Neural cell (in vitro differentiated cells): ENCODE measurements around the gene POMGNT2. TPM values are rescaled to one million over a fixed set of nuclear protein-coding genes. Genes with fewer than 3 reads are reported as not detected.

ENCODE experiments used
- H2AFZ ChIP-seq: fragments of 200-600, 300-800 bp; sonication (generic), shearing (Covaris generic); 2 replicates; pipeline ENCODE4 v1.6.0; 2014; ENCODE audit warnings: low read depth, mild to moderate bottlenecking, antibody characterized with exemption, low read length, moderate library complexity
- H3F3A ChIP-seq: fragments of 200-600 bp; shearing (Covaris generic); 2 replicates; pipeline ENCODE4 v1.6.1; 2016; ENCODE audit warnings: mild to moderate bottlenecking, moderate library complexity, mixed read lengths, antibody characterized with exemption, low read length; ENCODE audit not compliant: insufficient read depth, poor library complexity, severe bottlenecking
- H3K27ac ChIP-seq: fragments of 200-600, 300-800 bp; sonication (generic), shearing (Covaris generic); 2 replicates; pipeline ENCODE4 v1.5.1; 2014; ENCODE audit warnings: mild to moderate bottlenecking, low read length, moderate library complexity
- H3K27me3 ChIP-seq: fragments of 300-800, 200-600 bp; sonication (generic), shearing (Covaris generic); 2 replicates; pipeline ENCODE4 v1.6.0; 2014; ENCODE audit warnings: mild to moderate bottlenecking, low read depth, low read length, moderate library complexity; ENCODE audit not compliant: insufficient read depth
- H3K36me3 ChIP-seq: fragments of 300-800, 200-600 bp; sonication (generic), shearing (Covaris generic); 2 replicates; pipeline ENCODE4 v1.5.1; 2014; ENCODE audit warnings: mild to moderate bottlenecking, antibody characterized with exemption, low read length, moderate library complexity; ENCODE audit not compliant: insufficient read depth
- H3K4me2 ChIP-seq: fragments of 300-800, 200-600 bp; sonication (generic), shearing (Covaris generic); 2 replicates; pipeline ENCODE4 v1.6.0; 2014; ENCODE audit warnings: mild to moderate bottlenecking, low read length
- H3K4me3 ChIP-seq: fragments of 300-800, 200-600 bp; sonication (generic), shearing (Covaris generic); 2 replicates; pipeline ENCODE4 v1.5.1; 2014; ENCODE audit warnings: mild to moderate bottlenecking, low read length, moderate library complexity
- H3K79me2 ChIP-seq: fragments of 200-600 bp; shearing (Covaris generic); replicated peaks from 2 replicates; pipeline ENCODE4 v1.6.0; 2014; ENCODE audit warnings: mild to moderate bottlenecking, low read length, moderate library complexity; ENCODE audit not compliant: insufficient read depth
- H3K9ac ChIP-seq: fragments of 300-800, 200-600 bp; sonication (generic), shearing (Covaris generic); 2 replicates; pipeline ENCODE4 v1.6.1; 2016; ENCODE audit warnings: mild to moderate bottlenecking, low read length, mixed read lengths
- H3K9me2 ChIP-seq: fragments of 200-600 bp; shearing (Covaris generic); 2 replicates; pipeline ENCODE4 v1.6.1; 2016; ENCODE audit warnings: mild to moderate bottlenecking, low read length, mixed read lengths; ENCODE audit not compliant: insufficient read depth
- H3K9me3 ChIP-seq: fragments of 200-600, 300-800 bp; sonication (generic), shearing (Covaris generic); 2 replicates; pipeline ENCODE4 v1.6.1; 2016; ENCODE audit warnings: mild to moderate bottlenecking, mixed run types, low read length, moderate library complexity, mixed read lengths
- H4K20me1 ChIP-seq: fragments of 200-600 bp; shearing (Covaris generic); 2 replicates; pipeline ENCODE4 v1.6.1; 2016; ENCODE audit warnings: mild to moderate bottlenecking, mixed run types; ENCODE audit not compliant: insufficient read depth
- CTCF ChIP-seq: fragments of 450-650 bp; IDR thresholded peaks from 2 replicates; pipeline ENCODE4 v1.5.1; 2014; ENCODE audit warnings: antibody characterized with exemption, mild to moderate bottlenecking, moderate library complexity; ENCODE audit not compliant: poor library complexity, severe bottlenecking
- EP300 ChIP-seq: fragments of 450-650 bp; conservative IDR thresholded peaks from 2 replicates; pipeline ENCODE4 v1.6.1; 2014; ENCODE audit warnings: antibody characterized with exemption, mild to moderate bottlenecking, moderate library complexity; ENCODE audit not compliant: poor library complexity, severe bottlenecking
- EZH2 ChIP-seq: fragments of 200-600, 300-800 bp; shearing (Covaris generic), sonication (generic); IDR thresholded peaks from 2 replicates; pipeline ENCODE4 v1.6.1; 2014; ENCODE audit warnings: antibody characterized with exemption, low read length, borderline replicate concordance, mild to moderate bottlenecking; ENCODE audit not compliant: insufficient read depth, poor library complexity, severe bottlenecking
- MXI1 ChIP-seq: fragments of 450-650 bp; conservative IDR thresholded peaks from 2 replicates; pipeline ENCODE4 v1.6.1; 2014; ENCODE audit warnings: antibody characterized with exemption, mild to moderate bottlenecking; ENCODE audit not compliant: poor library complexity, severe bottlenecking
- POLR2AphosphoS5 ChIP-seq: IDR thresholded peaks from 2 replicates; pipeline ENCODE4 v1.6.1; 2012
- RAD21 ChIP-seq: fragments of 450-650 bp; conservative IDR thresholded peaks from 2 replicates; pipeline ENCODE4 v1.6.1; 2014; ENCODE audit warnings: antibody characterized with exemption, mild to moderate bottlenecking, moderate library complexity
- REST ChIP-seq: IDR thresholded peaks from 2 replicates; pipeline ENCODE4 v1.6.1; 2012; ENCODE audit warnings: borderline replicate concordance
- SMC3 ChIP-seq: fragments of 450-650 bp; conservative IDR thresholded peaks from 2 replicates; pipeline ENCODE4 v1.6.1; 2014; ENCODE audit warnings: antibody characterized with exemption, mild to moderate bottlenecking, moderate library complexity; ENCODE audit not compliant: poor library complexity
- TAF1 ChIP-seq: IDR thresholded peaks from 2 replicates; pipeline ENCODE4 v1.6.1; 2012; ENCODE audit warnings: low read depth
- polyA plus RNA-seq: library from polyadenylated mRNA; depleted of rRNA; stranded (reverse); fragments of >200 nt; gene quantifications from 2 replicates; pipeline ENCODE4 v1.2.3, GENCODE V29; 2014

Gene POMGNT2
- polyA plus RNA-seq, 1 donor from 2014 or later, result 25.7 TPM

GRCh38 chr3:43153216-43154083 is 47.6 kb upstream of the POMGNT2 start:
- Histone ChIP-seq H3K4me3 (no peak overlapping the region), H3K27ac (no peak overlapping the region), H3K27me3 (no peaks in the 10 kb centered on the region), H3K9ac (no peak overlapping the region), H3K36me3 (no peaks in the 10 kb centered on the region), H3K9me3 (no peaks in the 10 kb centered on the region), H2AFZ (no peak overlapping the region), H3K9me2 (no peaks in the 10 kb centered on the region), H3F3A (no peaks in the 10 kb centered on the region), H3K4me2 (no peak overlapping the region), H3K79me2 (no peaks in the 10 kb centered on the region), H4K20me1 (no peaks in the 10 kb centered on the region)
- TF ChIP-seq RAD21 (no peak), MXI1 (no peak)

- Histone ChIP-seq H3F3A (no peaks in the 10 kb centered on the region), H4K20me1 (no peaks in the 10 kb centered on the region), H3K9me2 (no peaks in the 10 kb centered on the region), H3K9ac (no peak overlapping the region), H3K27me3 (no peaks in the 10 kb centered on the region), H3K27ac (no peak overlapping the region), H3K4me3 (no peak overlapping the region), H3K9me3 (no peaks in the 10 kb centered on the region), H3K4me2 (no peak overlapping the region), H2AFZ (no peak overlapping the region), H3K36me3 (no peaks in the 10 kb centered on the region), H3K79me2 (no peaks in the 10 kb centered on the region)
- TF ChIP-seq EZH2 (no peak), RAD21 (no peak), EP300 (no peak), MXI1 (no peak), CTCF (no peak)
These were observed 46.8 kb upstream of the POMGNT2 start for GRCh38 chr3:43152649-43153048.

- H3K36me3 ChIP-seq, result no peaks in the 10 kb centered on the region
- no peaks in the 10 kb centered on the region for H3K9me3 ChIP-seq
- TF ChIP-seq REST (no peak), RAD21 (no peak), EP300 (no peak), CTCF (no peak), POLR2AphosphoS5 (no peak), MXI1 (no peak), TAF1 (no peak), SMC3 (no peak), EZH2 (no peak)
- no peaks in the 10 kb centered on the region for H3K79me2 ChIP-seq
- H3K4me3 ChIP-seq, result no peak overlapping the region
- no peak overlapping the region for H3K9ac ChIP-seq
- H3F3A ChIP-seq, result no peaks in the 10 kb centered on the region
- H3K27me3 ChIP-seq, result no peaks in the 10 kb centered on the region
- no peak overlapping the region for H2AFZ ChIP-seq
- H3K27ac ChIP-seq, result no peak overlapping the region
- H3K9me2 ChIP-seq, result no peaks in the 10 kb centered on the region
- no peak overlapping the region for H3K4me2 ChIP-seq
- H4K20me1 ChIP-seq, result no peaks in the 10 kb centered on the region
These were observed 42.2 kb upstream of the POMGNT2 start for GRCh38 chr3:43148033-43148432.
